Testis (tissue), 2 donors: ENCODE measurements around the gene NRF1.

ENCODE experiments used
- CTCF ChIP-seq, 3 experiments: fragments of 450-650 bp in 2 of 3; fragments of 200-600 bp in 1 of 3; sonication (generic) in 1 of 3; IDR thresholded peaks; one replicate each; pipeline ENCODE4 v1.5.1; 2016 to 2019; ENCODE audit warnings: antibody characterized with exemption in 3 of 3, mild to moderate bottlenecking in 2 of 3, moderate library complexity in 1 of 3
- POLR2A ChIP-seq: fragments of 450-650 bp; IDR thresholded peaks from one replicate; pipeline ENCODE4 v1.6.1; 2017; ENCODE audit warnings: antibody characterized with exemption, mild to moderate bottlenecking, moderate library complexity

GRCh38 chr7:129789000-129789399 lies 177.5 kb downstream of the NRF1 start:
- TF ChIP-seq CTCF (IDR thresholded peaks at IDR 0.05) (no peak), POLR2A (no peak)
